ENCODE measurements around the gene MEGF6.

The MEGF6 gene

GRCh38 chr1:3531928-3532327, 79.4 kb downstream of the MEGF6 start:
- H3K4me3 ChIP-seq (replicated peaks in 1 of 2; ENCODE audit: low read depth in 2 of 2, low read length in 2 of 2): no peak overlapping the region
- DNase-seq (ENCODE audit: low read depth in 2 of 2): no peak
- no peak for TF ChIP-seq CTCF (IDR thresholded peaks at IDR 0.05; ENCODE audit: low read depth, low read length)

GRCh38 chr1:3530926-3531818, 80.1 kb downstream of the MEGF6 start:
- peak; percentile 63 to 70 for DNase-seq (ENCODE audit: low read depth in 2 of 2)
- H3K4me3 ChIP-seq (replicated peaks in 1 of 2; ENCODE audit: low read depth in 2 of 2, low read length in 2 of 2): peak overlapping the region; percentile 54 to 56
- no peak for TF ChIP-seq CTCF (IDR thresholded peaks at IDR 0.05; ENCODE audit: low read depth, low read length)

GRCh38 chr1:3530086-3530925, 81.0 kb downstream of the MEGF6 start:
- H3K4me3 ChIP-seq (replicated peaks in 1 of 2; ENCODE audit: low read depth in 2 of 2, low read length in 2 of 2): peak overlapping the region; percentile 54 to 56
- no peak for DNase-seq (ENCODE audit: low read depth in 2 of 2)

GRCh38 chr1:3529099-3529729, 82.1 kb downstream of the MEGF6 start:
- no peak for TF ChIP-seq CTCF (IDR thresholded peaks at IDR 0.05; ENCODE audit: low read depth, low read length)

More at GRCh38 chr1:3530086-3530925, 81.0 kb downstream of the MEGF6 start:
- no peak for TF ChIP-seq CTCF (IDR thresholded peaks at IDR 0.05; ENCODE audit: low read depth, low read length)

GRCh38 chr1:3527774-3528173, 83.5 kb downstream of the MEGF6 start:
- no peak for DNase-seq (ENCODE audit: low read depth in 2 of 2)
- no peak overlapping the region for H3K4me3 ChIP-seq (replicated peaks in 1 of 2; ENCODE audit: low read depth in 2 of 2, low read length in 2 of 2)
- no peak for TF ChIP-seq CTCF (IDR thresholded peaks at IDR 0.05; ENCODE audit: low read depth, low read length)

More at GRCh38 chr1:3529099-3529729, 82.1 kb downstream of the MEGF6 start:
- no peak overlapping the region for H3K4me3 ChIP-seq (replicated peaks in 1 of 2; ENCODE audit: low read depth in 2 of 2, low read length in 2 of 2)
- DNase-seq (ENCODE audit: low read depth in 2 of 2): no peak
